Psoas muscle (tissue), 8 donors: ENCODE measurements around the gene MFSD1. TPM values are rescaled to one million over a fixed set of nuclear protein-coding genes. Genes with fewer than 3 reads are reported as not detected.

Source experiments
- ATAC-seq, 4 donors: fragments of 200-7000 bp; cut with Tn5 transposase; one replicate each; pipeline ENCODE4 v1.9.1; 2020; ENCODE audit warnings: moderate library complexity in 3 of 4, mild to moderate bottlenecking in 2 of 4
- DNase-seq, 2 donors: peaks; one replicate each; pipeline ENCODE4 v3.0.0-alpha.2; 2020
- H3K27ac ChIP-seq: fragments of 200-600 bp; one replicate; pipeline ENCODE4 v1.8.0; 2022
- H3K27me3 ChIP-seq, 3 donors: fragments of 200-600 bp in 1 of 3; one replicate each; pipeline versions ENCODE4 v1.6.1 to v1.8.0; 2013 to 2022; ENCODE audit warnings: low read length in 2 of 3, mild to moderate bottlenecking in 2 of 3, moderate library complexity in 1 of 3; ENCODE audit not compliant: insufficient read depth in 3 of 3
- H3K36me3 ChIP-seq, 2 donors: fragments of 200-600 bp in 1 of 2; one replicate each; pipeline versions ENCODE4 v1.6.1 to v1.8.0; 2013 to 2022; ENCODE audit warnings: low read depth in 1 of 2, mild to moderate bottlenecking in 1 of 2, moderate library complexity in 1 of 2; ENCODE audit not compliant: insufficient read depth in 1 of 2
- H3K4me1 ChIP-seq: fragments of 200-600 bp; one replicate; pipeline ENCODE4 v1.8.0; 2022
- H3K4me3 ChIP-seq: fragments of 200-600 bp; one replicate; pipeline ENCODE4 v1.8.0; 2022; ENCODE audit warnings: mild to moderate bottlenecking
- H3K9me3 ChIP-seq: fragments of 200-600 bp; one replicate; pipeline ENCODE4 v1.8.0; 2022
- WGBS, 3 donors: extraction: QIAGEN DNeasy Blood & Tissue Kit; methylation state at CpG; one replicate each; pipeline versions ENCODE4 v1.1.6 to v1.1.7; 2013; 5-methylcytosine and 5-hydroxymethylcytosine counted together
- intact Hi-C, 2 donors: fragments of 100-400 bp; cut with DNase I; formaldehyde crosslinking; loops; one replicate each; pipeline versions ENCODE4 v1.11.0 to v1.14.2; 2022
- polyA plus RNA-seq, 3 donors: library from polyadenylated mRNA; stranded (reverse); fragments of 200-250 nt; gene quantifications; one replicate each; pipeline ENCODE4 v1.2.3, GENCODE V29; 2013
- total RNA-seq, 4 donors: library from RNA; stranded (reverse); fragmentation: NEBNext Ultra II Directional in 2 of 4; extraction: Animal tissue kit (Norgen Biotek cat#: 25700) in 2 of 4; gene quantifications; one replicate each; pipeline versions ENCODE4 v1.2.1 to v1.2.4, GENCODE V29; 2021 to 2023
- TF ChIP-seq, protein P1 (sequence below): fragments of 200-600 bp; IDR thresholded peaks from one replicate; pipeline ENCODE4 v1.8.0; 2022; ENCODE audit warnings: antibody characterized with exemption
- donor health status: healthy with polysubstance abuse.
- donor health status: DM: no; HTN: no; CAD: no; lungs with moderate emphysema.
- donor health status: Bipolar disorder and iron deficiency.
- donor health status: healthy.
- donor health status: DM: yes; HTN: yes; CAD: no.
- donor health status: DM: no; HTN: no; CAD: no.
- donor health status: DM: no; HTN: no; CAD: no.
- donor health status: DM: yes; HTN: yes; CAD: no.

MFSD1 gene
- total and polyA plus RNA-seq, 7 donors, result 10.6 to 29.6 (median 18.4) TPM

DNA sequence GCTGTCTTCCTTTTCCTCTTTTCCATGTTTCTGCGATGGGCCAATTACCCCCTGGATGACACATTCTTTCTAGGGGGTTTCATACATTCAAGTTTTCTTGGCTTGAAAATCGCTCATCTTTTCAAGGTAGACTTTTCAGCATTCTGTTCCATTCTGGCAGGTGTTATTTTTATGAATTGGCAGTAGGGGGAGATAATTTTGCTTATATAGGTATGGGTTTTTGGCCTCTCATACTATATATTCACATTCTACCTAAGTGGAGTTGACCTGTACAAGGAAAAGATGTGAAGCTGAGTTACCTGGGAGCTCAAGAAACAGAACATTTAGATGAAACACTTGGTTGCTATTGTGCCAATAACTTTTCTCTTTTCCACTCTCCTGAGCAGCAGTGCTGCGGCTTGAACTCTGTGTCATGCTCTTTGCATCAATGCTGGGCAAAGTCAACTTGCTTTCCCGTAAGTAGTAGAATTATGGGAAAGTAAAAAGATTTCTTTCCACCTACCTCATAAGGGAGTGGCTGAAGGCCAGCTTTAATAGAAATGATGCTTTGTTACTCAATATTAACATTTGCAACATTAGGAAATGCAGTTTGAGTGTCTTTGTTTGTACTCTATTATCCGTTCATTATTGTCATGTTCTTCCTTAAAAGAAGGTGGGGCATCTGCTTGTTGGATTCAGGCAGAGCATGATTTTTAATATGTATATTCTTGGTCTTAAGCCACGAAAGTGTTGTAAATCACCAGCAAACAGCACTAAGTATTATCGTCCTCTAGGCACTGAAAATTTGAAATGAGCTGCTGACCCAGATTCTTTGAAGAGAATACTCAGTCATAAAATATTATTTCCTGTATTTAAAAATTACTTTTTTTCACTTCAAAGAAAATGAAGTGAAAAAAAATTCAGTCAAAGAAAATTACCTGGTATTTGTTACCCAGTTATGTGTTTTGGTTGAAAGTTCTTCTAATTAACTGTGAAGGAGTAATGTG lies 27.7 kb upstream of the MFSD1 start:
- H3K4me1 ChIP-seq, result peaks cover 6% of the 10 kb centered on the region
- H3K9me3 ChIP-seq, result no peaks in the 10 kb centered on the region
- intact Hi-C loops, result no loop called here
- no peak overlapping the region for H3K27ac ChIP-seq
- TF ChIP-seq, protein P1, sequence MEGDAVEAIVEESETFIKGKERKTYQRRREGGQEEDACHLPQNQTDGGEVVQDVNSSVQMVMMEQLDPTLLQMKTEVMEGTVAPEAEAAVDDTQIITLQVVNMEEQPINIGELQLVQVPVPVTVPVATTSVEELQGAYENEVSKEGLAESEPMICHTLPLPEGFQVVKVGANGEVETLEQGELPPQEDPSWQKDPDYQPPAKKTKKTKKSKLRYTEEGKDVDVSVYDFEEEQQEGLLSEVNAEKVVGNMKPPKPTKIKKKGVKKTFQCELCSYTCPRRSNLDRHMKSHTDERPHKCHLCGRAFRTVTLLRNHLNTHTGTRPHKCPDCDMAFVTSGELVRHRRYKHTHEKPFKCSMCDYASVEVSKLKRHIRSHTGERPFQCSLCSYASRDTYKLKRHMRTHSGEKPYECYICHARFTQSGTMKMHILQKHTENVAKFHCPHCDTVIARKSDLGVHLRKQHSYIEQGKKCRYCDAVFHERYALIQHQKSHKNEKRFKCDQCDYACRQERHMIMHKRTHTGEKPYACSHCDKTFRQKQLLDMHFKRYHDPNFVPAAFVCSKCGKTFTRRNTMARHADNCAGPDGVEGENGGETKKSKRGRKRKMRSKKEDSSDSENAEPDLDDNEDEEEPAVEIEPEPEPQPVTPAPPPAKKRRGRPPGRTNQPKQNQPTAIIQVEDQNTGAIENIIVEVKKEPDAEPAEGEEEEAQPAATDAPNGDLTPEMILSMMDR, result no peak
- ATAC-seq (no peak), DNase-seq (no peak)
- H3K27me3 ChIP-seq, result no peaks in the 10 kb centered on the region
- no peak overlapping the region for H3K4me3 ChIP-seq
- no peaks in the 10 kb centered on the region for H3K36me3 ChIP-seq
- WGBS, 3 donors, result 74 to 82% (median 80%) methylated on average over 7 of the region's 7 CpGs

DNA sequence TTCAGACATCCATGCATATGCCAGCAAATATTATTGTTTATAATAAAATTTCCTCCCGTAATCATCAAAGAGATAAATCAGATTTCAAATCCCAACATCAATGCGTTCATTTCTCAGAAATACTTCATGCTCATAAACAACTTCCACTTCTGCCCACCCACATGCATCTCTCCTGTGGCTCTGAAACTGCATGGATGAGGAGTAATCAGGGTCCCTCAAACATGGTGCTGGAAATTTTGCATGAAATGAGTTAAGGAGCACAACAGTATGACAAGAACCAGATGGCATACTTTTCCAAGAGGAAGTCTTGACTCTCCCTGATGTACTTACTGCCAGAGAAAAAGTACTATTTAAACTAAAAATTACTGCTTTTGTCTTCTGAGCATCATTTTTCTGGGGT lies 26.9 kb upstream of the MFSD1 start:
- H3K4me1 ChIP-seq, result no peaks in the 10 kb centered on the region
- no peak for DNase-seq
- intact Hi-C loops, result no loop called here
- H3K27ac ChIP-seq, result no peak overlapping the region
- 55 to 68% (median 57%) methylated on average over 2 of the region's 2 CpGs for WGBS, 3 donors
- no peaks in the 10 kb centered on the region for H3K36me3 ChIP-seq
- no peak overlapping the region for H3K4me3 ChIP-seq
- no peak for ATAC-seq
- TF ChIP-seq, protein P1, result no peak
- no peaks in the 10 kb centered on the region for H3K27me3 ChIP-seq
- H3K9me3 ChIP-seq, result no peaks in the 10 kb centered on the region

DNA sequence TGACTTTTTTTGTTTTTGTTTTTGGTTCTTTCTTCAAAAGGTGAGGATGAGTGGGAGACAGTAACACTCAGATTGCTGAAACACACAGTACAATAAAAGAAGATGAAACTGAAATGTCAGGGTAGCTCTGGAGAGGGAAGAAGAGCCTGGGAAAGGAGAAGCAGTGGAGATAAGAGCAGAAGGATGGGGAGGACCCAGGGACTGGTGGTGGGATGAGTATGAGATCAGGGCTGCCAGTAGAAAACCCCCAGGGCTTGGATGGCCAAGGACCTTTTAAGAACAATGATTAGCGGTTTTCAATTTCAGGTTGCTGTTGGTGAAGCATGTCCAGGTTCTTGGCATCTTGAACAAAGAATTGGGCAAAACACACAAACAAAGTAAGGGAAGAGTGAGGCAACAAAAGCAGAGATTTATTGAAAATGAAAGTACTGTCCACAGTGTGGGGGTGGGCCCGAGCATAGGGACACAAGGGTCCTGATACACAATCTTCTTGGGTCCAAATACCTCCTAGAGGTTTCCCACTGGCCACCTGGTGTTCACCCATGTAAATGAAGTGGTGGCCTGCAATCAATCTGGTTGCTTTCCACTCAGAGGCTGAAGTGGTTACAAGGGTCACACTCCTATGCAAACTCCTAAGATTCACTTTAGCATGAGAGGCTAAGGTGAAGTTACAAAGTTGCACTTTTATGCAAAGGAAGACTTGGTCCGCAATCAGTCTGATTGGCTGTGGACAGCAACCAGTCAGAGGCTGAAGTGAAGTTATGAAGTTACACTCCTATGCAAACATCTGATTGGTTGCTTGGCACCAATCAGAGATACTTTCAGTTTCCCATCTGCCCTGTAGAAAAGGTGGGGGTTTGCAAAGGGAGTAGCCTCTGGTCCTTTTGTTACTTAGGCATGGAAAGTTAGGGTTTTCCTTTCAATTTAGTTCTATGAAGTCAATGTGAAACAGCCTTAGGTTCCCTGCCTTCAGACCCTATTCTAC lies 26.1 kb upstream of the MFSD1 start:
- no peaks in the 10 kb centered on the region for H3K36me3 ChIP-seq
- no peak for ATAC-seq
- no peaks in the 10 kb centered on the region for H3K4me1 ChIP-seq
- intact Hi-C loops, result no loop called here
- H3K9me3 ChIP-seq, result no peaks in the 10 kb centered on the region
- H3K27me3 ChIP-seq, result no peaks in the 10 kb centered on the region
- no peak for DNase-seq
- 91 to 95% (median 94%) methylated on average over 3 of the region's 3 CpGs for WGBS, 3 donors
- TF ChIP-seq, protein P1, result no peak
- no peak overlapping the region for H3K27ac ChIP-seq
- no peak overlapping the region for H3K4me3 ChIP-seq

DNA sequence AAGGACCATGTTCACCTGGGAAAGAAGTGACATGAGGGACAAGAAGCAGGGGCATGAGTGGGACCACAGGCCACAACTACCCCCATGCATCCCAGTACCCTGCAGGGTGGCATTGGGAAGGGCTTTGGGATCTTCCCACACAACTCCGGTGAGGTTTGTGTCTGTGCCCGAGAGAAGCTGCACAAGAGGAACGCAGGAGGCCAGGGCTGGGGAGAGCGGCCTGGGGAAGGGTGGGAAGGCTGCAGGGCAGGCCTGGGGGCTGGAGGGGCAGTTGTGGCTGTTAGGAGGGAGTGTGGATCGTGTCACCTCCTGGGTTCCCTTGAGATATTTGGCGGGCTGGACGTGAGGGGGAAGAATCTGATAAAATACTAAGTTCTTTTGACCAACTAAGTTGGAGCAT lies 25.3 kb upstream of the MFSD1 start:
- H3K9me3 ChIP-seq, result no peaks in the 10 kb centered on the region
- no peaks in the 10 kb centered on the region for H3K4me1 ChIP-seq
- intact Hi-C loops, result no loop called here
- 90 to 94% (median 91%) methylated on average over 7 of the region's 7 CpGs for WGBS, 3 donors
- no peaks in the 10 kb centered on the region for H3K27me3 ChIP-seq
- H3K36me3 ChIP-seq, result no peaks in the 10 kb centered on the region
- ATAC-seq (no peak), DNase-seq (no peak)
- TF ChIP-seq, protein P1, result no peak
- H3K27ac ChIP-seq, result no peak overlapping the region
- H3K4me3 ChIP-seq, result no peak overlapping the region
